Lung (tissue), 13 donors: Measurements from ENCODE around the gene RANBP2. TPM values are rescaled to one million over a fixed set of nuclear protein-coding genes. Genes with fewer than 3 reads are reported as not detected.

ENCODE experiments used
- ATAC-seq: fragments of 200-7000 bp; cut with Tn5 transposase; one replicate; pipeline ENCODE4 v1.9.1; 2020; ENCODE audit warnings: moderate number of reproducible peaks; ENCODE audit not compliant: insufficient read depth, low FRiP score
- DNase-seq, 3 donors: peaks; one replicate each; pipeline ENCODE4 v3.0.0-alpha.2; 2013 to 2017
- H3K27ac ChIP-seq, 2 donors: one replicate each; pipeline ENCODE4 v1.5.1; 2013; ENCODE audit warnings: mild to moderate bottlenecking in 2 of 2, moderate library complexity in 2 of 2, control low read depth in 1 of 2, inconsistent platforms in 1 of 2, low read depth in 1 of 2, low read length in 1 of 2
- H3K27me3 ChIP-seq, 3 donors: one replicate each; pipeline ENCODE4 v1.5.1; 2013; ENCODE audit warnings: low read length in 2 of 3; ENCODE audit not compliant: control insufficient read depth in 3 of 3, insufficient read depth in 3 of 3
- H3K36me3 ChIP-seq, 4 donors: one replicate each; pipeline ENCODE4 v1.5.1; 2013; ENCODE audit warnings: low read length in 4 of 4, mild to moderate bottlenecking in 1 of 4, moderate library complexity in 1 of 4; ENCODE audit not compliant: control insufficient read depth in 4 of 4, insufficient read depth in 4 of 4
- H3K4me1 ChIP-seq, 5 donors: one replicate each; pipeline ENCODE4 v1.5.1; 2013; ENCODE audit warnings: low read length in 5 of 5, mild to moderate bottlenecking in 2 of 5, moderate library complexity in 1 of 5; ENCODE audit not compliant: control insufficient read depth in 5 of 5, insufficient read depth in 5 of 5
- H3K4me3 ChIP-seq: one replicate; pipeline ENCODE4 v1.5.1; 2013; ENCODE audit warnings: mild to moderate bottlenecking, control low read depth, moderate library complexity
- H3K9ac ChIP-seq, 2 donors: one replicate each; pipeline ENCODE4 v1.5.1; 2013; ENCODE audit warnings: low read length in 2 of 2, control low read depth in 1 of 2; ENCODE audit not compliant: insufficient read depth in 1 of 2
- H3K9me3 ChIP-seq, 4 donors: one replicate each; pipeline ENCODE4 v1.5.1; 2013; ENCODE audit warnings: low read length in 3 of 4, mild to moderate bottlenecking in 1 of 4, moderate library complexity in 1 of 4; ENCODE audit not compliant: control insufficient read depth in 4 of 4, insufficient read depth in 3 of 4
- CTCF ChIP-seq: IDR thresholded peaks from 2 replicates; pipeline ENCODE4 v1.5.1; 2012; ENCODE audit warnings: mild to moderate bottlenecking; ENCODE audit errors: control extremely low read depth, extremely low read depth
- WGBS, 2 donors: extraction: QIAGEN DNeasy Blood & Tissue Kit; methylation state at CpG; one replicate each; pipeline ENCODE4 v1.1.7; 2013; 5-methylcytosine and 5-hydroxymethylcytosine counted together
- polyA plus RNA-seq, 2 donors: library from polyadenylated mRNA; stranded (reverse); fragments of 200-250 nt; gene quantifications; one replicate each; pipeline ENCODE4 v1.2.1, GENCODE V29; 2013
- small RNA-seq: library from RNA; depleted of rRNA; stranded (forward); fragments of <200 nt; gene quantifications from one replicate; pipeline ENCODE3, GENCODE V24; 2014; ENCODE audit warnings: low replicate concordance
- total RNA-seq, 2 donors: library from RNA; depleted of rRNA in 1 of 2; stranded (reverse); fragments of >200 nt in 1 of 2; gene quantifications; one replicate each; pipeline ENCODE4 v1.2.1, GENCODE V29; 2014 to 2021
- donor health status: control.
- donor health status: control.
- donor health status: Bipolar disorder and iron deficiency.
- donor health status: healthy.
- donor health status: DM: yes; HTN: yes; CAD: no.

The RANBP2 gene
- total and polyA plus RNA-seq, 4 donors, result 9.1 to 125 (median 37.7) TPM

GRCh38 chr2:108834620-108835019, 115.3 kb downstream of the RANBP2 start:
- DNase-seq, result no peak
- peaks cover 0 to 2% (median 0%) of the 10 kb centered on the region in 5 donors for H3K4me1 ChIP-seq
- ATAC-seq, result no peak
- no peak overlapping the region for H3K9ac ChIP-seq
- TF ChIP-seq CTCF, result no peak
- 93 to 97% methylated on average over 3 of the region's 3 CpGs for whole genome bisulfite sequencing, 2 donors
- H3K4me3 ChIP-seq, result no peak overlapping the region
- peaks cover 0 to 7% (median 3%) of the 10 kb centered on the region in 4 donors for H3K9me3 ChIP-seq
- no peaks in the 10 kb centered on the region for H3K36me3 ChIP-seq
- H3K27me3 ChIP-seq, result no peaks in the 10 kb centered on the region
- H3K27ac ChIP-seq, result no peak overlapping the region

- H3K9ac ChIP-seq, result no peak overlapping the region
- no peak for TF ChIP-seq CTCF
Measured at GRCh38 chr2:108835040-108835439, 115.8 kb downstream of the RANBP2 start.

More at GRCh38 chr2:108835040-108835439, 115.8 kb downstream of the RANBP2 start:
- no peak overlapping the region for H3K4me3 ChIP-seq
- H3K9me3 ChIP-seq, result peaks cover 0 to 7% (median 4%) of the 10 kb centered on the region in 4 donors
- no peak for DNase-seq
- no peaks in the 10 kb centered on the region for H3K36me3 ChIP-seq
- no peak overlapping the region for H3K27ac ChIP-seq
- WGBS, 2 donors, result 88 to 100% methylated on average over 1 of the region's 1 CpG
- no peaks in the 10 kb centered on the region for H3K27me3 ChIP-seq
- H3K4me1 ChIP-seq, result peaks cover 0 to 2% (median 0%) of the 10 kb centered on the region in 5 donors
- no peak for ATAC-seq

Small RNAs within 50 kb of the gene (small RNA-seq; reads per million reads assigned to genes)
- gene AC010095.1, result not detected

Other genes with a start within 250 kb of the RANBP2 start
- gene LIMS1, start 185.0 kb upstream of the RANBP2 start, total RNA-seq, result 100 to 1,000 TPM in 1 of 2 donors, 10 to 100 TPM in 1; 96.6 to 102 TPM
- 10 to 100 TPM; 26.7 to 84.2 TPM for gene LIMS1, start 185.0 kb upstream of the RANBP2 start, polyA plus RNA-seq
- gene CCDC138, start 67.3 kb downstream of the RANBP2 start, total RNA-seq, result 10 to 100 TPM in 1 of 2 donors, 1 to 10 TPM in 1; 8.6 to 18.3 TPM
- gene CCDC138, start 67.3 kb downstream of the RANBP2 start, polyA plus RNA-seq, result 1 to 10 TPM; 1.8 to 2.2 TPM